HG03025 (cell line): ENCODE data around the gene MEF2B.
"Not testable (repeated sequence)": the region's sequence is repeated elsewhere in the genome, so short reads cannot be mapped to it uniquely, and the experiment has no call there.

ENCODE experiments used
- ATAC-seq: cut with Tn5 transposase; IDR thresholded peaks from one replicate; pipeline ENCODE4 v1.9.1; 2021; ENCODE audit warnings: mild to moderate bottlenecking, moderate library complexity; ENCODE audit not compliant: unreplicated experiment, low FRiP score

MEF2B gene

DNA sequence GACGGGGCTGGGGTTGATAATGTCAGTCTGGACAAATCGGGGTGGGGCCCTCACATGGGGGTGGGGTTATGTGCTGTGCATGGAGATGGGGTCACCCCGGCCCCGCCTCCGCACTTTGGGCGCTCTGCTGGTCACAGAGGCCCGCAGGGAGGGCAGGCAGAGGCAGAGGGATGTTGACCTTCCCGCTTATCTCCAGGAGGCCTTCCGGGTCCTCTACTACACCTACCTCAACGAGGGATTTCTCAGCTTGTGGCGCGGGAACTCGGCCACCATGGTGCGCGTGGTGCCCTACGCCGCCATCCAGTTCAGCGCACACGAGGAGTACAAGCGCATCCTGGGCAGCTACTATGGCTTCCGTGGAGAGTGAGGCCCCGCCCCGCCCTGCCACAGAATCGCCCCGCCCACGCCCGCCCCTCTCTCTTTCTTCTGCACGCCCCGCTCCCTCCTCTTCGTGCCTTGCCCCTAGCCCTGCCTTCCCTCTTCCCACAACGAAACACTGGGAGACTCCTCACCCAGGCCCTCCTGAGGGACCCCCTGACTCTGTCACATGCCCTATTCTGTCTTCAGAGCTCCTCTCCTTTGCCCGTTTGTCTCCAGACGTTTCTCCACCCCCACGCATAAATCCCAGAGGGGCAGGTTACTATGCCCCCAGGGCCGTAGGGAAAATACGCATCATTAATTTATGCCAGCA, 64.6 kb downstream of the MEF2B start:
- no peak for ATAC-seq

DNA sequence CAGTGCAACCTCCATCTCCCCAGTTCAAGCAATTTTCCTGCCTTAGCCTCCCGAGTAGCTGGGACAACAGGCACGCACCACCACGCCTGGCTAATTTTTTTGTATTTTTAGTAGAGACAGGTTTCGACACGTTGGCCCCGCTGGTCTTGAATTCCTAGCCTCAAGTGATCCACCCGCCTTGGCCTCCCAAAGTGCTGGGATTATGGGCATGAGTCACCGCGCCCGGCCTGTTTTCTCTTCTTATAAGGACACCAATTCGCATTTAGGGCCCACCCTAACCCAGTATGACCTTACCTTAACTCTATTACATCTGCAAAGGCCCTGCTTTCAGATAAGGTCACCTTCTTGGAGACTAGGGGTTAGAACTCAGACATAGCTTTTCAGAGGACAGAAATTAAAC, 66.9 kb downstream of the MEF2B start:
- ATAC-seq: no peak

DNA sequence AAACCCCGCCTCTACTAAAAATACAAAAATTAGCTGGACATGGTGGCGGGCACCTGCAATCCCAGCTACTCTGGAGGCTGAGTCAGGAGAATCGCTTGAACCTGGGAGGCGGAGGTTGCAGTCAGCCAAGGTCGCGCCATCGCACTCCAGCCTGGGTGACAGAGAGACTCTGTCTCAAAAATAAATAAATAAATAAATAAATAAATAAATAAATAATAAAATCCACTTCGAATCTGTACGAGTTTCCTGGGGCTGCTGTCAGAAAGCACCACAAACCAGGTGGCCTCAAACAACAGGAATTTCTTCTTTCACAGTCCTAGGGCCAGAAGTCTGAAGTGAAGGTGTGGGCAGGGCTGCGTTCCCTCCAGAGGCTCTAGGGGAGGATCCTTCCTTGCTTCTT, 67.5 kb downstream of the MEF2B start:
- not testable (repeated sequence) for ATAC-seq

DNA sequence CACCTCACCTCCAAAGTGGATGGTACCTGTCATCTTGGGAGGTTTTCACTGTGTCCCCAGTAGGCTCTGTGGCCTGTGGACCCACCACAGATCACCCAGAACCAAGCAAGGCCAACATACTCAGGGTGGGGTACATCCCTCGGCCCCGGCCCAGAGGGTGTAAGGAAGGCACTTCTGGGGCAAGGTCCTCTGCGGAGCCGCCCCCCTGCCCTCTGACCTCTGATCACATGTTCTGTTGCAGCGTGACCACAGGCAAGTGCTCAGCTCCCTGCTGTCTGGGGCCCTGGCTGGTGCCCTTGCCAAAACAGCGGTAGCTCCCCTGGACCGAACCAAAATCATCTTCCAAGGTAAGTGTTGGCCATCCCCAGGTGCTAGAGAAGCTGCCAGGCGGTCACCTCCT, 68.5 kb downstream of the MEF2B start:
- ATAC-seq: no peak

DNA sequence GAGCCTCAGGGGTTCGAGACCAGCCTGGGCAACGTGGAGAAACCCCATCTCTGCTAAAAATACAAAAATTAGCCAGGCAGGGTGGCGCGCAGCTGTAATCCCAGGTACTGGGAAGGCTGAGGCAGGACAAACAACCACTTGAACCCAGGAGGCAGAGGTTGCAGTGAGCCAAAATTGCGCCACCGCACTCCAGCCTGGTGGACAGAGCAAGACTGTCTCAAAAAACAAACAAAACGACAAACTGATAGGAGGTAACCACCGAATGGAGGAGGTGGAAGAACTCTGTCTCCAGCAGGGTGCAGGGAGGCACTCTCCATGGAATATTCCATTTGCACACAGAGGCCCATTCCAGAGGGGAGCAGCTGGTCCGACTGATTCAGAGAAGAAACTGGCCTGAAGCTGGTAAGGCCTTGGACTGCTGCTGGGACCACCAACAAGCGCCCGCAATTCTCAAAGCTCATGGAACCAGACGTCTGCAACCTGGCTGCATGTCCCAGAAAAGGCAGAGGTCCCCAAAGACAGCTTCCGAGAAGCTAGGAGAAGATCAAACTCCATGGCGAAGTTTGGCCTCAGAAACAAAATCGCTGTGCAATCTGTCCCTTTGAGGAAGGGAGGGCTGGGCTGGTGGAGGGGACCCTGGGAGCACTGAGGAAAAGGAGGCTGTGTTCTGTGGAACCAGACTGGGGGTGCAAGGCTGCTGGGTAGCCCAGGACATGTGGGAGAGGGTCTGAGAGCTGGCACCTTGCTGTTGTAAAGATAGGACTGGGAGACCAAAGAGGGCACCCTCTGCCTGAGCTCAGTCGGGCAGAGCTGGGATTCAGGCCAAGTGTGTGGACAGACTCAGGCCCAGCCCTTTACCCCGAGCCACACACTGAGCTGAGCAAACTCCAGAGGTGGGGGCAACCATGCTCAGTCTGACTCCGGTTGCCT, 71.1 kb downstream of the MEF2B start:
- ATAC-seq: no peak

DNA sequence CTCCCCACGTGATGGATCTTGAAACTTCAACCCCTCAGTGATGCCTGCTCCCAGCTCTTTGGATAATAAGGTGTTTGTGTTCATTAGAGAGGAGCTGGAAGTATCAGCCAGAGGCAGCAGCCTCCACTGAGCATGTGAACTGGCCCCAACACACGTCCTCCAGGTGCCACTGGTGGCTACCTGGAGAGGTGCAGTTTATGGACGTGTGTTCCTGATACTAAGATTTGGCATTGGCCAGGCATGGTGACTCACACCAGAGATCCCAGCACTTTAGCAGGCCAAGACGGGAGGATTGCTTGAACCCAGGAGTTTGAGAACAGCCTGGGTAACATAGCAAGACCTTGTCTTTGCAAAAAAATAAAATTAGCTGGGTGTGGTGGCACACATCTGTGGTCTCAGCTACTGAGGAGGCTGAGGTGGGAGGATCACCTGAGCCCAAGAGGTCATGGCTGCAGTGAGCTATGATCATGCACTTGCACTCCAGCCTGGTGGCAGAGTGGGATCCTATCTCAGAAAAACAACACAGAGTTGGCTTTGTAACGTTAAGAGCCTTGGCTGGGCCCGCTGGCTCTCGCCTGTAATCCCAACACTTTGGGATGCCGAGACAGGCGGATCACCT, 71.9 kb downstream of the MEF2B start:
- ATAC-seq: no peak

DNA sequence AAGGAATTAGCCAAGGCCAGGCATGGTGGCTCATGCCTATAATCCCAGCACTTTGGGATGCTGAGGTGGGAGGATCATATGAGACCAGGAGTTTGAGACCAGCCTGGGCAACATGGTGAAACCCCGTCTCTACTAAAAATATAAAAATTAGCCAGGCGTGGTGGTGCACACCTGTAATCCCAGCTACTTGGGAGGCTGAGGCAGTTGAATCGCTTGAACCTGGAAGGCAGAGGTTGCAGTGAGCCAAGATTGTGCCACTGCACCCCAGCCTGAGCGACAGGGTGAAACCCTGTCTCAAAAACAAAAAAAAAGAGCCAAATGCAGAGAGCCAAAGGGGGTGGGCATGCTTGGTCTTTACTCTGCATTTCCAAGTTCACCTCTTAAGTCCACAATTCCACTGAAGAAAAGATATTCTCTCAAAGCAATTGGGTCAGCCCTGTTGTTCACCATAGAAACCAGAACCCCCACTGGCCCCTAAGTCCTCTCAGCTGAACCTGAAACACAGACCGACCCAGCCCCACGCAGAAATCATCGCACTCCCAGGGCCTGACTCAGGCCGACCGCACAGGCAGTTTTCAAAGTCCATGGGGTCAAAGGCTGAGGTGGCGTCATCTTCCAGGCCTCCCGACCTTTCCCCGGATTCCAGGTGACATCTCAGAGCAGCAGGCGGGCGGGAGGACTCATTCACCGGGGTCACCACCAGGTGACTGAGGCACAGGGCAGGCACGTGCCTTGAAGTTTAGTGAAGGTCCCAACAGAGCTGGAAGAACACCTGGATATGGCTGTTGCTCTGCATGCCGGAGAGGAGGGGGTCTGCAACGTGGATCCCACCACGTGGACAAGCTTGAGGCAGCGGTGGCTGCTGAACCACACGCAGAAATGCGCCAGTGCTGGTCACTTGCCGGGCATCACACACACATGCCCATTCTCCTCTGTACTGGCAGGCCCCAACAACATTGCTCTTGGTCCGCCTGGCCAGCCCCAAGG, 73.1 kb downstream of the MEF2B start:
- ATAC-seq: no peak

DNA sequence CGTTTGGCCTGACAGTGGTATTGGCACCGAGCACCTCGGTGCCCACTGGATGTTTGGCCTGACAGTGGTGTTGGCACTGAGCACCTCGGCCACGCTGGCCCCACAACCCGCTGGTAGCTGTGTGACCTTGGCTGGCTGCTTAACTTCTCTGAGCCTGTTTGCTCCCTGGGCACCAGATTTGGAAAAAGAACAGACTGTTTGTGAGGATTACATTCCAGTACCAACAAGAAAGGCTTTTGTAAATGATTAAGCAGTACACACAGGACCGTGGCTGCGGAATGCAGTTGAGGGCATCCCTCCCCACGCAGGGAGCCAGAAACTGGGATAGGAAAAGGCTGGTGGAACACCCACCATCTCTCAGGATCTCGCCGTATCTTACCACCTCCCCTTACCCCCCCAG, 74.4 kb downstream of the MEF2B start:
- no peak for ATAC-seq
